GM19193 (cell line): ENCODE measurements around the gene STARD4.

ENCODE experiments used
- POLR2A ChIP-seq: IDR thresholded peaks from 4 replicates; pipeline ENCODE4 v1.6.1; 2011; ENCODE audit not compliant: insufficient read depth, insufficient read length; ENCODE audit errors: extremely low read depth

Gene STARD4

GRCh38 chr5:111469293-111469896, 42.9 kb downstream of the STARD4 start:
- TF ChIP-seq POLR2A, result no peak

- TF ChIP-seq POLR2A, result no peak
Observed at GRCh38 chr5:111463311-111463710, 49.0 kb downstream of the STARD4 start.

GRCh38 chr5:111461934-111462333, 50.4 kb downstream of the STARD4 start:
- TF ChIP-seq POLR2A, result no peak

GRCh38 chr5:111461255-111461671, 51.1 kb downstream of the STARD4 start:
- TF ChIP-seq POLR2A, result no peak

- TF ChIP-seq POLR2A, result no peak
Observed at GRCh38 chr5:111454776-111455175, 57.6 kb downstream of the STARD4 start.

GRCh38 chr5:111454198-111454622, 58.1 kb downstream of the STARD4 start:
- TF ChIP-seq POLR2A, result no peak

- no peak for TF ChIP-seq POLR2A
Observed at GRCh38 chr5:111453747-111454146, 58.6 kb downstream of the STARD4 start.

GRCh38 chr5:111453295-111453694, 59.0 kb downstream of the STARD4 start:
- TF ChIP-seq POLR2A, result no peak

- TF ChIP-seq POLR2A, result no peak
Observed at GRCh38 chr5:111447822-111448221, 64.5 kb downstream of the STARD4 start.

- no peak for TF ChIP-seq POLR2A
Observed at GRCh38 chr5:111447099-111447498, 65.2 kb downstream of the STARD4 start.
